ENCODE results near the gene PPP3R1. TPM values are rescaled to one million over a fixed set of nuclear protein-coding genes. Genes with fewer than 3 reads are reported as not detected.
A peak's percentile ranks its signal among the peaks of the same experiment; 100 is the strongest.

Gene PPP3R1
- total RNA-seq, 1 experiment from 2014 or later, result 24.5 TPM

DNA sequence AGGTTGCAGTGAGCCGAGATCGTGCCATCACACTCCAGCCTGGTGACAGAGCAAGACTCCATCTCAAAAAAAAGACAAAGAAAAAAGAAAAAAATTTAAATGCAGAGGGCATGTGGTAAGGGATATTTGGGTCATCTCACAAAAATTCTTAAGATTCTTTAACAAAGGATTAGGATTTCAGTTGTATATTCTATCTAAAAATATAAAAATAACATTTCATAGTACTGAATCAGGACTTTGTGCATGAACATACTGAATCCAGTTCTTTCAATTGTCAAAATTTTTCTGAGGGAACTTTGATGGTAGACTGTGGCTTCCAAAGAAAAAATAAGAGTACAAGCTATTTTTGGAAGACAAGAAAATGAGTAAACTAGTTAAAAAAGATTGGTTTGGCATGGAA is 6.5 kb upstream of the PPP3R1 start:
- no peak for DNase-seq (ENCODE audit: low spot score)

DNA sequence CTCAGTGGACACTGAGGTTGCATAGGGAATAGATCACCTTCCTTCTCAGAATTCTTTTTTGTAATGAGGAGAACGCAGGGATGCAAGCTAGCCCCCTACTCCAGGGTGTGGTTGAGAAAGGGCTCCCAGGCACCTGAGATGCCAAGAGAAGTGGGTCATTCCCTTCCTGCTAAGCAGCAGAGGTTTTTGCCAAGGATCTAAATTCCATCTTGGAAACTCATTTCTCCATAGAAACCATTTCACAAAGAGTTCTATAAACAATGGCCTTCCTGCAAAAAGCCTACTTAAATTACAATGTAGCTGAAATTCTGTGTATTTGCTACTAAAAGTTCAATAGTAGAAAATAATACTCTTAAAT is 3.7 kb upstream of the PPP3R1 start:
- DNase-seq (ENCODE audit: low spot score), result no peak

DNA sequence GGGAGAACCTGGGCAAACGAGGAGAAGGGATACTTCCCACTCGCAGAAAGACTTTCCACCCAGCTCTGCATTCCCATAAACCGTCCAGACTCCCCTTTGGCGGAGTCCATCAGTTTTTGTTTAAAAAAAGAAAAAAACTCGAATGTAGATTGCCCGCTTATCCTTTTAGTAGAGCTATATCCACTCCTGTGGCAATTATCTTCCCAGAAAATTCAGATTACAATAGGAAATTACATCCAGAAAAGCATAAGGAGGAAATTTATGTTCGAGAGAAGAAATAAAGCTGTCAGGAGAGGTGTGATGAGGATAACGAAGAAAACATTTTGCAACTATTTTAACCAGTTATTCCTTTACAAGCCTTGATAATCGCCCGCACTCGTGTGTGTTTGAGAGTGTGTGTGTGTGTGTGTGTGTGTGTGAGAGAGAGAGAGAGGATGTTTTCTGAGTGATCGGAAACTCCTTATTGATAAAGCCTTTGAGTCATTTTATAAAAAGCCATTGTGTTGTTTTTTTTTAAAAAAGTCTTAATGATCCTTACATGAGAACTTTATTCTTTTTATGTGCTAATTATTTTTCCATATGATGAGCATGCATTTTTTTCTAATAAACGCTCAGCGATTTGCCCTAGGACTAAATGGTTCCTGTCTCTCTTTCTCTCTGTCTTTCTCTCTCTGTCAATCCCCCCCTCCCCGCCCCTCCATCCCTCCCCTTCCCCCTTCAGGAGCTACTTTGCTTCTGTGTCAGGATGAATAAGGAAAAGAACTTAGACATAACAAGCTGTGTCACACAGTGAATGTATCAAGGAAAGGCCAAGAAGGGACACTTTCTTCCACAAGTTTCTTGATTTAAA is 1.1 kb upstream of the PPP3R1 start:
- no peak for DNase-seq (ENCODE audit: low spot score)

- DNase-seq (ENCODE audit: low spot score), result no peak
Measured at GRCh38 chr2:68251855-68252399, 405 bp downstream of the PPP3R1 start.

- peak; percentile 79 for DNase-seq (ENCODE audit: low spot score)
Measured at GRCh38 chr2:68251187-68251854, 1.0 kb downstream of the PPP3R1 start.

DNA sequence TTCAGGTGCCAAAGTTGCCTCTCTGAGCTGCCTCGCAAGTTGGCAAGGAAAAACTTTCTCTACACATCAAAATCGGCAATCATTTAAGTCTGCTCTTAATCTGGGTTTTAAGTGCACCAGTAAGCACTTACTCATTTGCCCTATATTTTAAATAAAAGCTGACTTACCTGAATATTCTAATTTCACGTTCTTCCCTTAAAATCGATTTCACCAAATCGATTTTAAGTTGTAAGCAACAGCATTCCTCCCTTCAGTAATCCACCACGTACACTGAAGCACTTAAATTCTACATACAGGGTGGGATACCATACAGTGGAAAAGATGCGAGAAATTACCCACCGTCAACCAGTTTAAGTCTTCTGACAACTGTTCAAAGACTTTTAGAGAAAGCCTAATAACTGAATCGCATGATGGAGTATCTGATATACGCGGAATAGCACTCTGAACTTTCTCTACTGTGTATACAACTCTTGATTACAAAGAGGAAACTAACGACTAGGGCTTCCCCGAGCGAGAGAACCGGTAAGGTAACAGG is 1.6 kb downstream of the PPP3R1 start:
- no peak for DNase-seq (ENCODE audit: low spot score)

DNA sequence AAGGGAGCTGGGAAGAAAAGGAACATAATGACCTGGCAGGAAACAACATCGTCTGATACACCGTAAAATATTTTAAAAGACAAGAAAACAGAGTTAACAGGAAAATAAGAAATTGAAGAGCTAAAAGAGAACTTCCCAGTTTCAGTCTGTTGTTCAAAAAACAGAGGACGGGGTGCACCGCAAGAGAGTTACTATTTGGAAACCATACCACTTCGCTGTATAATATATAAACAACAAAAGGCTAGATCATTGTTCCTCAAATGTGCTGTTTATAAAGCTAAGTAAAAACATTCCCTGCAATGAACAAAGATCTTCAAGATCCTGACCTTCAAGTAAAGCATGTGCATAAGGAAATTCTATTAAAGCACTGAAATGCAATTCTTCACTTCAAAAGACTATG is 2.1 kb downstream of the PPP3R1 start:
- no peak for DNase-seq (ENCODE audit: low spot score)

DNA sequence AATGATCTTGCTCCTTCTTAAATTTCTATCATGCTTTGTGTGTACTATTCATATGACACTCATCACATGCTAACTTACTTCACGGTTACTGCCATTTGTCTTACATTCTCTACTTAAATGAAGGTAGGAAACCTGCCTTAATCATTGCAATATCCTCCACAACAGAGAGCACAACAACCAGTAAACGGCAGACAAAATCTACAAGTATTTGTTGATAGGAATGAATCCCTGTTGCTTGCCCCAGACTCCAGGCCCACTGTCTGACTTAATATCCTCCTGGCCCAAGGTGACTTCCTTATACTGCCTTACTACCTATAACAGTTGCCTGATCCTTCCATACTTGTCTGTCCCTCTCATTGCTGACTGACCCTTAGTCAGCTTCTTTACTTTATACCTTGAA is 3.5 kb downstream of the PPP3R1 start:
- no peak for DNase-seq (ENCODE audit: low spot score)

DNA sequence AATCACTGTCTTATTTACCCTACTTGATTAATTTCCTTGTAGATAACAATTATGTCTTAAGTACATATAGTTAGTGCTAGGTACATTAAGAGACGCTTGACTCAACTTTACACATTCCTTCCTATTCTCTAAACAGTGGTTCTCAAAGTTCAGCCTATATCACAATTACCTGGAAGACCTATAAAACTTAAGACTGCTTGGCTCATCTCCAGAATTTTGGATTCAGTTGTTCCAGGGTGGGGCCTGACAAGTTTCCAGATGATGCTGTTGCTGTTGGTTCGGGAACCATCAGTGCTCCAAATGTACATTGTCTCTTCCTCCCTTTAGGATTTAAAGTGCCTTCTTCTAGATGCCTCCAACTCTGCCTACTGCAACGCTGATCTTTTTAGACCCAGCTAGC is 4.0 kb downstream of the PPP3R1 start:
- DNase-seq (ENCODE audit: low spot score), result no peak

- DNase-seq (ENCODE audit: low spot score), result no peak
Measured at GRCh38 chr2:68246396-68246795, 5.9 kb downstream of the PPP3R1 start.

DNA sequence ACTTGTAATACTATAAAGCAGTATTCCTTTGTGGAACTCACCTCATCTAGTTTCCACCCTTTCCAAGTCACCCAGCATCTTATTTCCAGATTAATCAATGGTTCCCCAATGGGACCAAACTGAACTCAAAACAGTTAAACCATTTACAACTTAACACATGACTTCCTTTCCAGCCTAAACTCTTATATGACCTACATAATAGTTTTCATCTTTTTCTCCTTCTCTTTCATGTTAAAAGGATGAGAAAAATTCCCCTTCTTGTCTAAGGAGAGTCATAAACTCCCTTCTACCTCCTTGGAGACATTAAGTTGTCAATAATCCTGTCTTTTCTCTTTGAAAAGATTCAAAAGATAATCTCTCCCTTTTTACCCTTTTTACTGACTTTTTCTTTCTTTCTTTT is 6.7 kb downstream of the PPP3R1 start:
- DNase-seq (ENCODE audit: low spot score), result no peak

GRCh38 chr2:68245066-68245465 is 7.3 kb downstream of the PPP3R1 start:
- no peak for DNase-seq (ENCODE audit: low spot score)

DNA sequence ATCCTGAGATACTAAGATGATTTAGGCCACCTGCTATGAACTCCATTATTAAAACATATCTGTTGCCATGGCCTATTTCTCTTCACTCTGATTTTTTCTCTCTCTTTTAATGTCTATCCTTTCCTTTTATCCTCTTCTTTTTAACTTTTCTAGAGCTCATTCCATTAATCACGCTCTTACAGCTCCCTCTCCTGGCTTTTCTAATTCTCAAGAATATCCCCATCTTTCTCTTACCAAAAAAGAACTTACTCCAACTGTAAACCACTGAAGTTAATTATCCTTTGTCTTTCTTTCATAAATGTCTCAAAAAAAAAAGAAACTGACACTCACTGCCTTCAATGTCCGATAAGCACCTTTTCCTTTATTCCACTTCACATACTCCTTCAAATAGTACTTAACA is 7.9 kb downstream of the PPP3R1 start:
- no peak for DNase-seq (ENCODE audit: low spot score)

DNA sequence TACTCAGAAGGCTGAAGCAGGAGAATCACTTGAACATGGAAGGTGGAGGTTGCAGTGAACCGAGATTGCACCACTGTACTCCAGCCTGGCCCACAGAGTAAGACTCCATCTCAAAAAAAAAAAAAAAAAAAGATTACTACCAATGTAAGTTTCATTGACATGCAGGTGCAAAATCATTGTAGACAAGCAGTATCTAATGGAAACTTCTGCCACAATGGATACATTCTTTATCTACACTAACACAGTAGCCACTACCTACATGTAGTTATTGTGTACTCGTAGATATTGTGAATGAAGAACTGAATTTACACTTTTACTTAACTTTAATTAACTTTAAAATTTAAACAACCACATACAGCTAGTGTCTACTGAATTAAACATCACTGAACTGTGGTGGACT is 10.6 kb downstream of the PPP3R1 start:
- DNase-seq (ENCODE audit: low spot score), result no peak

- no peak for DNase-seq (ENCODE audit: low spot score)
Measured at GRCh38 chr2:68240446-68240845, 11.9 kb downstream of the PPP3R1 start.

DNA sequence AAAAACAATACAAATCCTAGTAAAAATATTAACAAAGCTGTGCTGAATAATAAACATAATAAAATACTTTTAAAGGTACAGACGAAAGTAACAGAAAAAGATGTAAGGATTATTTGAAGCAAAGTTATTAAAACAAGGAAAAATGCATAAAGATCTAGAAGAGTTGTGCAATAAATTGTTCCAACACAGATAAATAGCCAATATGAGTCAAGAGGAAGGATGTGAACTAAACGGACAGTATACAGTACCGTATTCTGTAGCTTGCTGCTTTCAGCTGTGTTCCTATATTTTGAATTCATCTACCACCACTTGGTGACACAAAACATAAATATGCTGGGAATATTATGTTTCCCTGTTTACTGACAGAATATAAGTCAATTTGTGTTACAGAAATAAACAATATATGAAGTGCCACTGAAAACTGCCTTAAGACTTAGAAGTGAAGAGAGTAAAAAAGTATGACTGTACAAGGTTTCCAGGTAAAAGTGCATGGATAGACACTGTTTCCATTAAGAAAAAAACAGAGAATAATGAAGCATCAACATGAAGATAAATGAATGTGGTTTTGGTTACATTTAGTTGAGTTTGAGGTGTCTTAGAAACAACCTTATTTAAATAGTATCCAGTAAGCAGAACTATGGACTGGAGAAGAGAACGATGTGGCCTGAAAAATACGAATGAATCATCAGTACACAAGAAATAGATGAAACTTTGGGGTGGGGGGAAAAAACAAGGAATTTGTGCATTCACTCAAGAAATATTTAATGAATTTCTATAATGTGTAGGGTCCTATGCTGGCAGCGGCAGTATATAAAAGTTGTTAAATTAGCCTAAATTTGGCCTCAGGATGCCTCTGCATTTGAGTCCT is 13.1 kb downstream of the PPP3R1 start:
- DNase-seq (ENCODE audit: low spot score), result no peak

DNA sequence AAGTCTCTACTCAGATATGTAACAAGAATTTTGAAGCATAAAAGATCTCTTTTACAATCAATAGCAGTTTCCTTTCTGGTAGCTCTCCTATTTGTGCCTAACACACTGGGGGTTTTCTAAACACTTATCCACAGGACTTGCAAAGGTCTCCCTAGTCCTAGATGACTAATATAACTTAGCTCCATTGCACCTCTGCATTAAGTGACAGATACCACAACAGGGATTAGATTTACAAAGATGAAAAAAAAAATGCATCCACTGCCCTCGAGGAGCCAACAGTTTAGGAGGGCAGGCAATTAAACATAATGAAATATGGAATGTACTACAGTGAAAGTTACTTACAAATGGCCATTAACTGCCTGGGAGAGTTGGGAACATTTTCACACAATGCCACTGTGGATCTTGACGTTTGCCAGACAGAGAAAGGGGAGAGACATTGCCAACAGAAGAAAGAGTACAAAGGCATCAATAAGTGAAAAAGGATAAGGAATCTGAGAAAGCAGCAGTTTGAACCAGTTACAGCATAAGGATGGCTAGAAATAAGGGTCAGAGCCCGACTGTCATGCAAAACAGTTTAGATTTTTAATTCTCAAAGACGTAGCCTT is 14.3 kb downstream of the PPP3R1 start:
- peak; percentile 15 for DNase-seq (ENCODE audit: low spot score)

DNA sequence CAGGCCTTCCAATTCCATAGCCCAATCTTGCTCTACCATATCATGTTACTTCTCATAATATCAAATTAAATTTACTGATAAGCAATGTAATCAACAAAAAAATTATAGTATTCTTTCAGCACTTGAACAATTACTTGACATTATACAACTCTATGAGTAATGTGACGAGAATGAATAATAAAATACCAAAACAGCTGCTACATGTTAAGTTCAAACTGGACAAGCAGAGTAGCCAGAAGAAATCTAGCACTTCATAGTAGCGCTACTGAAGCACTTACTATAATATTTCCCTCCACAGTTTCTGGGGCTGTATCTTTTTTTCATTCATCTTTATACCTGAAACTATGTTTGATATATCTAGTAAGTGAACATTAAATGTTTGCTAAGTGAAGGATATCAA is 14.9 kb downstream of the PPP3R1 start:
- DNase-seq (ENCODE audit: low spot score), result no peak

- no peak for DNase-seq (ENCODE audit: low spot score)
Measured at GRCh38 chr2:68236876-68237275, 15.5 kb downstream of the PPP3R1 start.

- DNase-seq (ENCODE audit: low spot score), result no peak
Measured at GRCh38 chr2:68236103-68236734, 16.1 kb downstream of the PPP3R1 start.

GRCh38 chr2:68235090-68235489 is 17.2 kb downstream of the PPP3R1 start:
- no peak for DNase-seq (ENCODE audit: low spot score)
